Measurements from ENCODE around the gene C11orf21. TPM values are rescaled to one million over a fixed set of nuclear protein-coding genes. Genes with fewer than 3 reads are reported as not detected.

The C11orf21 gene
- total RNA-seq, 1 donor from 2014 or later = 0.16 TPM

GRCh38 chr11:2308713-2309112 is 7.0 kb upstream of the C11orf21 start:
- no peak for DNase-seq

- DNase-seq = no peak
These were observed 6.0 kb upstream of the C11orf21 start for GRCh38 chr11:2307501-2308331.

GRCh38 chr11:2306877-2307500 is 5.3 kb upstream of the C11orf21 start:
- DNase-seq = no peak

DNA sequence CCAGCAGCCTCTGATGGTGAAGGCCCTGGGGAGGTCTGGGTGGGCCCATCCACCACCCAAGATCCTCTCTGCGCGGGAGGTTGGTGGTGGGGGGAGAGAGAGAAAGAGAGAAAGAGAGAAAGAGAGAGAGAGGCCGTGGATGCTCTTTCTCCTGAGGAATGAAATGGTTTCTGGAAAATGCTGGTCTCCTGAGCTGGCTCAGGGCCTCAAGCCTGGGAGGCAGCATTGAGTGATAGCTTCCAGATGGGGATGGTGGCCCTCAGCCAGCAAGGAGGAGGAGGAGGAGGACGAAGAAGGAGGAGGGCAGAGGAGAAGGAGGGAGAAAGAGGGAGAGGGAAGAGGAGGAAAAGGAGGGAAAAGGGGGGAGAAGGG is 4.7 kb upstream of the C11orf21 start:
- DNase-seq = no peak

GRCh38 chr11:2305788-2306451 is 4.2 kb upstream of the C11orf21 start:
- no peak for DNase-seq

DNA sequence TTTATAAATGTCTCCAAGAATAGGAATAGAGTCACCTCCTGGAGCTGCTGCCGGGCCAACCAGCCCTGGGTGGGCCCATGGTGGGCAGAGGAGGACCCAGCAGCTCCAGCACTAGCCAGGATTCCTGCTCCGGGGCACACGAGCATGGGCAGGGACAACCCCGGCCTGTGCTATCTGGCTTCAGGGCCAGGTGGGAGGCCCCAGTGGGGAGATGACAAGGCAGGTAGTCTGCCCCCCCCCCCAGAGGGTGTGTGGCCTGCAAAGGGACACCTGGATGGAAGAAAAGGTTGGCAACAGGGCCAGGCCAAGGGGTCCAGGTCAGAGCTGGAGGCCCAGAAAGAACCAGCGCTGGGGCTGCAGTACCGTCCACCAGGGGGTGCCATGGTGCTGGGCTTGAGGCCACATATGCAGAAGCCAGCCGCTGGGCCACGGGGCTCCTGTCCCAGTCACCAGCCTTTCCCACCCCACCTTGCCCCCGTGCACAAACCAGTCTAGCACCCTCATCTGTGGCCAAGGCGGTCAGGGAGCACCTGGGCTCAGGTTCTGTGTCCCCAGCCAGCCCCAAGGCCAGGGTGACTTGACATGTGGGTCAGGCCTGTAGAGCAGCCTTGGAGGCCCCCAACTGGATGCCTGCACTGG is 3.5 kb upstream of the C11orf21 start:
- no peak for DNase-seq

GRCh38 chr11:2304506-2305139 is 2.9 kb upstream of the C11orf21 start:
- no peak for DNase-seq

DNA sequence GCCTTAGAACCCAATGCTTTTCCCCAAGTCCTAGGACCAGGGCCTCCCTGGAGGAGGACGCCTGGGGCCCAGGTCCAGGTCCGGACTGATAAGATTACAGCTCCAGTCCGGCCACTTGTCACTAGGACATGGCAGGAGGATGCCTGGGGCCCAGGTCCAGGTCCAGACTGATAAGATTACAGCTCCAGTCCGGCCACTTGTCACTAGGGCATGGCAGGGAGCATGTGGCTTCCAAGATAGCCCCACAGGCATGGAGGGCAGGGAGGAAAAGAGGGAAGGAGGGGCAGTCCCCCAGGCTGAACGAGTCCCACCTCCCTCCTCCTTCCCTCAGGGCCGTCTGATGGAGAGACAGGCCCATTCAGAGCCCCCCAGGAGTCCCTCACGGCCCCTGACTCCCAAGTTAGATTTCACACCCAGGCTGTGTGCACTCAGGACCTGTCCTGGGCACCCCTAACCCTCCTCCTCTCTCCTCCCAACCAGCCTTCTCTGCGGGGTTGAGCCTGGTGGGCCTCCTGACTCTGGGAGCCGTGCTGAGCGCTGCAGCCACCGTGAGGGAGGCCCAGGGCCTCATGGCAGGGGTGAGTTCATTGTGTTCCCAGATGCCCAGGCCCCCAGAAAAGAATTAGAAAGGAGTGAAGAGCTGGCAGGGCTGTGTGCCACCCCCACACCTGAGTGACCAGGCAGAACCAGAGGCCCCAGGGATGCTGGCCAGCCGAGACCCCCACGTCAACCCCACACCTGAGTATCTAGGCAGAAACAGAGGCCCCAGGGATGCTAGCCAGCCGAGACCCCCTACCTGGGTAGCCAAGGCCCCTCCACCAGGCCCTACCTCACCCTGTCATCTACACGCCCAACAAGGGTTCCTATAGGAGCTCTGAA is 2.1 kb upstream of the C11orf21 start:
- DNase-seq = no peak

- DNase-seq = no peak
These were observed 1.3 kb upstream of the C11orf21 start for GRCh38 chr11:2302896-2303626.

DNA sequence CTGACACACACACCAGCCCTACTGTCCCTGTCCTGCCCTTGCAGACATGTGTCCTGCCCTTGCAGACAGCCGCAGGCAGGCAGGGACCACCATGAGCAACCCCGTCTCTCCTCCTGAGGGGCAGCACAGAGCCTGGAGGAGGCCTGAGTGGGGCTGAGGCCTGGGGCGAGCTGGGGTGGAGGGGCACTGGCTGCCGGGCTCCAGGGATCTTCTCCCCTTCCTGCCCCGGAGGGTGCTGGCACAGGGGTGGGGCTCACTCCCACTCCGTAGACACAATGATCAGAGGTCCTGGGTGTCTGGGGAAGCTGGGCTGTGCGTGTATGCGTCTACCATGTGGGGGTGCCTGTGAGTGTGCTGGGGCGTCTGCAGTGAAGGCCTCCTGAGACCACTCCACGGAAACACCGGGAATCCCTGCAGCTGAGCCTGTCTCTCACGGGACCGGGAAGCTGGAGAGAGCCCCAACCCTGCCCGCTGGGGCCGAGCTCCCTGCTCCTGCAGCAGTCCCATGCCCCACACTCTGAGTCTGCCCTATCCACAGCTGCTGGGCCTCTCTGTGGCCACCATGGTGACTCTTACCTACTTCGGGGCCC is 683 bp upstream of the C11orf21 start:
- DNase-seq = no peak

DNA sequence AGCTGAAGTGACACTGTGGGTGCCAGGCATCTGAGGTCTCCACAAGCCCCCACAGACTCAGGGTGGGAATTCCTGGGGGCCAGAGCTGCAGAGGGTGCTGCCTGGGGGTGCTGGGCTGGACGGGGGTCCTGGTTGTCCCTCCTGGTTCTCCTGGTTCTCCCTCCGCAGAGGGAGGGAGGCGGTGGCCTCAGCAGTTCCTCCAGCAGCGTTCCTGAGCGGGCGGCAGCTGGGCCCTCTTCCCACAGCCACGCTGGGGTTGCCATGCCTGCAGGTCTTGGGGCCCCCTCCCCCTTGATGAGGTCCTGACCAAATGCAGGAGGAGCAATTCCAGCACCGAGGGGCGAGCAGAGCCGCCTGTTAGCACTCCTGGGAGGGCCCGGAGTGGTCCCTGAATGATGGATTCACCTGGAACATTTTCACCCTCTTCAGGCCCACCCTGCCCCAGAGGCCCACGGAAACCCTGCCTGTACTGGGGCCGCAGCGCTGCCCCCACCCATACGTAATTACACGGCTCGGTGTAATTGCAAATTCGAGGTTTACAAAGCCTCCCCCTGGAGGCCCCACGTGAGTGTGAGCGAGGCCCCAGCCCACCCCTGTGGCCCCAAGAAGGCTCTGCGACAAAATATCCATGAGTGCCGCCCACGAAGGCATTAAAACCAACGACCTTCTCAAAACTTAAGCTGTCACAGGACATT is 635 bp downstream of the C11orf21 start:
- DNase-seq = no peak

DNA sequence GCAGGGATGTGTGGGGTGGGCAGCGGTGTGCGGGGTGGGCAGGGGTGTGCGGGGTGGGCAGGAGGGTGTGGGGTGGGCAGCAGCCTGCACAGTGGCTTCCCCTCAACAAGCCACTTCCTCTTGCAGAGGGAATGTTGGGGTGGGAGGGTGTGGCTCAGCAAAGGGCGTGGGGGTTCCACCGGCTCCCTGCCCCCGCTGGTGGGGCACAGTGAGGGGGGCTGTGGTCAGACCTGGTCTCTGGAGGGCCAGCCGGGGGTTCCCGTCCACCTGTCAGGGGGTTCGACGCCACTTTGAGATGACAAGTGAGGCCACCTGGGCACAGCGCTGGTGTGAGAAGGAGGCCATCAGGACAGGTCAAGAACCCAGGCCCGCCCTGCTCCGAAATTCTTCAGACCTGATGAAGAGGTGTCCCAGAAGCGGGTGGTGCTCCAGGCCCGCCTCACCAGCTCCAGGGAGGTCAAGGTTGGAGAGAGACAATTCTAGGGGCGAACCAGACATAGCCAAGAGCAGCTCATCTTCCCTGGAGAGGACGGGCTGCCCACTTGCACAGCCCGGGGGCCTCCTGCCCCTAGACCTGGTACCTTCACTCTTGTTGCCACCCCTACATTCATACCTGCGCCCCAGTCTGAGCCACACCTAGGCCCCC is 1.3 kb downstream of the C11orf21 start:
- DNase-seq = no peak

- DNase-seq = no peak
These were observed 1.9 kb downstream of the C11orf21 start for GRCh38 chr11:2299773-2300172.

GRCh38 chr11:2298795-2299761 is 2.6 kb downstream of the C11orf21 start:
- no peak for DNase-seq

DNA sequence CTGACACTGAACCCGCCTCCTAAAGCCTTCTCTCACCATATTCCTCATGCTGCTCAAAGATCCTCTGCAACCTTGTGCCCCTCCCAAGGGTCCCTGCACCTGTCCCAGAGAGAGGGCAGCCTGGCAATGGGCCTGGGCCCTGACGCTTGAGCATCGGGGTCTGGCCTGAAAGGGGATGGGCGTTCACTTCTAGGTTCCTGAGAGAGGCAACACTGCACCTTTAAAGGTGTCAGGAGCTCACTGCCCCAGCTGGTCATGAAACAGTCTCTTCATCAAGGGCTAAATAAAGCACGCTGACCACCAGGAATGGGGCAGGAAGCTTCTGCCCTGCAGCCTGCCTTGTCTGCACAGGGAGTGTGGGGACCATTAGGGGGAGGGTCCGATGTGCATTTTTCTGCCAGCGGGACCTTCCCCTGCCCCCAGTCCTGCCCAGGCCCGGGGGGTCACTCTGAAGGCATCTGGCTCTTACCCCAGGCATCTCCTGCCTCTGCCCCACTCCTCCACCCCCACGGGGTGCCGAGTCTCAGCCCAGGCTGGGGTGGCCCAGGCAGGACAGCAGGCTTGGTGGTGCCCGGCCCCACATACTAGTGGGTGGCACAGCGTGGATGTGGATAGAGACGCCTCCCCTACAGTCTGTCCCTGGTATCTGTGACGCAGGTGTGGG is 3.5 kb downstream of the C11orf21 start:
- no peak for DNase-seq

- no peak for DNase-seq
These were observed 4.1 kb downstream of the C11orf21 start for GRCh38 chr11:2297623-2298030.

- no peak for DNase-seq
These were observed 4.7 kb downstream of the C11orf21 start for GRCh38 chr11:2296913-2297622.

All from occipital lobe (tissue), 2 donors.